Hypothalamus (tissue), 51 donors: Measurements from ENCODE around the gene CALR3.
A peak's percentile ranks its signal among the peaks of the same experiment; 100 is the strongest.
"Not testable (repeated sequence)": the region's sequence is repeated elsewhere in the genome, so short reads cannot be mapped to it uniquely, and the experiment has no call there.

Source experiments
- DNase-seq, 51 donors: peaks; one replicate each; lab custom pipeline; 2025; lab: John Stamatoyannopoulos, UW

CALR3 gene, protein sequence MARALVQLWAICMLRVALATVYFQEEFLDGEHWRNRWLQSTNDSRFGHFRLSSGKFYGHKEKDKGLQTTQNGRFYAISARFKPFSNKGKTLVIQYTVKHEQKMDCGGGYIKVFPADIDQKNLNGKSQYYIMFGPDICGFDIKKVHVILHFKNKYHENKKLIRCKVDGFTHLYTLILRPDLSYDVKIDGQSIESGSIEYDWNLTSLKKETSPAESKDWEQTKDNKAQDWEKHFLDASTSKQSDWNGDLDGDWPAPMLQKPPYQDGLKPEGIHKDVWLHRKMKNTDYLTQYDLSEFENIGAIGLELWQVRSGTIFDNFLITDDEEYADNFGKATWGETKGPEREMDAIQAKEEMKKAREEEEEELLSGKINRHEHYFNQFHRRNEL

DNA sequence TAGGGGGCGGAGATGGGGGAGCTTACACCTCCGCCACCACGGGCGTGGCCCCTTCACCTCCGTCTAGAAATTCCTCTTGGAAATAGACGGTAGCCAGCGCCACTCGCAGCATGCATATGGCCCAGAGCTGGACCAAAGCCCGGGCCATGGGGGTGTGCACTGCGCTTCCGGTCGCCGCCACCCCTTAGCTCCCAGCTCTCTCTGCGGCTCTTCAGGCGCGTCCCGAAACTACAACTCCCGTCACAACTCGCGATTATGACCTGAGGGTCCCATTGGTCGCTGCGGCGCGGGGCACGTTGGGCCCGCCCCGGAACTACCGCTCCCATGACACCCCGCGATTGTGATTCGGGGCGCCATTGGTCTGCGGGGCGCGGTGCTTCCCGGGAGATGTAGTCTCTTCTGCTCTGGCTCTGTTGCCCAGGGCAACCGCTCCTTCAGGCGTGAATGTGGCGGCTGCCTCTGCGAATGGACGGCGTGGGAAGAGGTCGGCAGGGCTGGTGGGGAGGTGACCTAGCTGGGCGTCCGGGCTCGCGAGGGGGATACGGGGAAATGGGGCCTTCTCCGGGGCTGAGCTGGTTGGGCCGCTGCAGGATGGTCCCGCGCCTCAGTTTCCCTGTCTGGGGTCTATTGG, at the start of gene CALR3, which contains the start of gene C19orf44:
TSS of gene CALR3 (minus strand) at position 186 of the 631 bp plus-strand sequence. CDS start at position 148, 38 bp downstream.
TSS of gene C19orf44 (plus strand) at position 413 of the 631 bp plus-strand sequence. CDS start 4,399 bp downstream, outside the sequence.
- DNase-seq: peak; percentile 84 to 99 (median 97)

DNA sequence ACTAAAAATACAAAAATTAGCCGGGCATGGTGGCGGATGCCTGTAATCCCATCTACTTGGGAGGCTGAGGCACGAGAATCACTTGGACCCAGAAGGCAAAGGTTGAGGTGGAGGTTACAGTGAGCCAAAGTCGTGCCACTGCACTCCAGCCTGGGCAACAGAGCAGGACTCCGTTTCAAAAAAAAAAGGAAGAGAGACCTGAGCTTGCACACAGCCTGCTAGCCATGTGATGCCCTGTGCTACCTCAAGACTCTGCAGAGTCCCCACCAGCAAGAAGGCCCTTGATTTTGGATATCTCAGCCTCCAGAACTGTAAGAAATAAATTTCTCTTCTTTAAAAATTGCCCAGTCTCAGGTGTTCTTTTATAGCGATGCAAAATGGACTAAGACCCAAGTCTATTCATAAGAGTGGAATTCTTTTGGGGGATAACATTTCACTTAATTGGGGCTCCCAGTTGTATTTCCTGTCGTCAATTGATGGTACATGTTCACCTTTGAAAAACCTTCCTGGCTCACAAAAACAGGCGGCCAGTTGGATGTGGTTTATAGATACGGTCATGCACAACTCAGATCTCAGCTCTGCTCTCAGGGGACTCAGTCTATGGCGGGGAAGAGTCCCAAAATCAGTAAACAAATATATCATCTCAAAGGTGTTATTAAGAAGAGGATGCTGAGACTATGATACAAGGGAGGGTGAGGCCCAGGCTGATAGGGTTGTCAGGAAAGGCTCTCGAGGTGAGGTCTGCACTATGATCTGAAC, 48.7 kb upstream of the CALR3 start:
- no peak for DNase-seq

DNA sequence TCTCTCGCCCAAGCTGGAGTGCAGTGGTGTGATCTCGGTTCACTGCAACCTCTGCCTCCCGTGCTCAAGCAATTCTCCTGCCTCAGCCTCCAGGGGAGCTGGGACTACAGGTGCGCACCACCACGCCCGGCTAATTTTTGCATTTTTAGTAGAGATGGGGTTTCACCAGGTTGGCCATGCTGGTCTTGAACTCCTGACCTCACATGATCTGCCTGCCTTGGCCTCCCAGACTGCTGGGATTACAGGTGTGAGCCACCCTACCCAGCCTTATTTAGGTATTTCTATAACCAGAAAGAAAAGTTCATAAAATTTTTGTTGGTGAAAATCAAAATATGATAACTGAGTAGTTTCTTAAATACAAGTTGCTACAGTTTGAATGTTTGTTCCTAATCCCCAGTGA, 47.8 kb upstream of the CALR3 start:
- DNase-seq: not testable (repeated sequence)

DNA sequence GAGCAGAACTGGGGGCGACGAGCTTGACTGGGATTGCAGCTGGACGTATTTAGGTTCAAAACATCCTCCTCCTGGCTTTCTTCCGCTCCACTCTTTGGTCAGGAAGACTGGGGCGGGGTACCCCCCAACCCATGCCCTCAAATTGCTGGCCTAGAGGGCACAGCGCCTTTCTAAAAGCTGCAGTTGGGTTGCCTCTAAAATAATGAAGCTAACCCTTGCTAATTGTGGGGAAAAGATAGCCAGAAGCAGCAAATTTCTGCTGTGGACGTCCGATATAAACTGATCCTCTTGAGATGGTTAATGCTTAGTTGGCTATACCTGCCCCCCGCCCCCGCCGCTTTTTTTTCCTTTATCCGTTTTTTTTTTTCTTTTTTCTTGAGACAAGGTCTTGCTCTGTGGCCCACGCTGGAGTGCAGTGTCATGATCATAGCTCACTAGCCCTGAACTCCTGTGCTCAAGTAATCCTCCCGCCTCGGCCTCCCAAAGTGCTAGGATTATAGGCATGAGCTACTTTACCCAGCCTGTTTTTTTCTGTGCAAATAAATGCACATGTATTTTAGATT, 47.0 kb upstream of the CALR3 start:
- no peak for DNase-seq

DNA sequence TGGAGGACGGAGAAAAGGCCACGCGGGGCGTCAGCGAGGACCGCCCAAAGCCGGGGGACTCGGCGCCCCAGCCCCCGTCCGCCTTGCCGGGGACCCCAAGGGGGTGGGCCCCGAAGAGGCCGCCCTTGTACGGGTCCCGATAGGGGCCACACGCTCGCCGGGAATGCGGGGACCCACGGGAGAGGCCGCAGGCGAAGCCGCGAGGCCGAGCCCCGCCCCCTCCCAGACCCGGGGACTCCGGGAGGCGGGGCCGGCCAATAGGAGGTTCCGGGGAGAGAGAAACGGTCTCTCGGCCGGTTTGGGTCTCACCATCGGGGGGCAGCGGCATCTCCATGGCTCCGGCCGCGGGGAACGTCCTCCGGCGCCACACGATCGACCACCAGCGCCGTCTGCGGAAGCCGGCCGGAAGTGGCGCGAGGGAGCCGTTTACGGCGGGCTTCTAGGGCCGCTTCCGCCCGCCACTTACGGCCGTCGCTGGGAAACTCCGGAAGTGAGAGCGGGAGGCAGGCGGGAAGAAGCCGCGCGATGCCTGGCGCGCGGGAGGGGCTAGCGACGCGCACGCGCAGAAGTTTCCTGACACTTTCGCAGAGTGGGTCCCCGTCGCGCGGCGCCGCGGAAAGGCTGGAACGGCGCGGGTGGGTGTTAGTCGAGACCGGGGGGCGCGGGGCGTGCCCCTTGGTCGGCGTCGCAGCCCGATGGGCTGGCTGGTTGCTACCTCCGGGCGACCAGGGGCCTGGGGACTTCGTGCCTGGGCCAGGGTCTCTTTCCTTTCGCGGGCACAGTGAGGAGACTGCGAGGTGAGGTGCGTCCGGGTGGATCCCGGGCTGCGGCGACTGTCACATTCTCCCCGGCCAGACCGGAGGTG, 46.3 kb upstream of the CALR3 start, which contains the start of gene CHERP:
TSS of gene CHERP (minus strand) at position 393 of the 865 bp plus-strand sequence. CDS start at position 334, 59 bp downstream.
- peak; percentile 55 to 96 (median 87) for DNase-seq

DNA sequence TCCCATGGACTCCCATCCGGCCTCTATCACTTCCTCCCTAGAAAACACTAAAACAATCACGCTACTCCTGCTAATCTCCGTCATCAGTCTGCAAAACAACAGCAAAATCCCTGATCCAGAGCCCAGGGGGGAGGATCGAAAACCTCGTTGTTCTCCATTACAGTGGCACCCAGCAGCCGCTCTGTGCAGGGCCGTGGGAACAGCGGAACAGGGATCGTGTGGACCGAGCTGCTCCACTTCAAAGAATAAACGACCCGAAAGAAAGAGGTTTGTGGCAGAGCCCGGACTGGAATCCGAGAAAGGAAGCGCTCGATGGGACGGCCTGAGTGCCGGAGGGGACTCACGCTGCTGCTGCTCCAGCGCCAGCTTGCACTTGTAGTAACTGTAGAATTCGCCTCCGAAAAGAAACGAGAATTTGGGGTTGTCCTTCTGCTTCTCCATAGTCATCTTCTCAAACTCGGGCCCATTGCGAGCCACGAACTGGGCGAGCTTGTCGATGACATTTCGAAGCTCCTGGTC, 45.6 kb upstream of the CALR3 start:
- no peak for DNase-seq

DNA sequence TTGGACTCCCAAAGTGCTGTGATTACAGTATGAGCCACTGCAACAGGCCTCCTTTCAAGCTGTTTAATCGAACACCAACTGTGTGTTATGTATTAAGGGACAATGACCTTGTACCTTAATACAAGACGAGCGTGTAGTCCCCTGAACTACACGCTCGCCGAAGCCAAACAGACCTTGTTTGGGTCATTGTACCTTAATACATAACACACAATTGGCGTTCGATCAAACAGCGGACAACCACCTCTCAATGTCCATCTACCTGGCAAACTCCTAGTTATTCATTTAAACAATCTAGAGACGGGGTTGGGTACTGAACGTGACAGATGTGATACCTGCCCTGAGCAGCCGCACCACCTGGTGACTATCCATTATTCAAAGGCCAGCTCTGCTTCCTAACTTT, 45.0 kb upstream of the CALR3 start:
- DNase-seq: no peak

DNA sequence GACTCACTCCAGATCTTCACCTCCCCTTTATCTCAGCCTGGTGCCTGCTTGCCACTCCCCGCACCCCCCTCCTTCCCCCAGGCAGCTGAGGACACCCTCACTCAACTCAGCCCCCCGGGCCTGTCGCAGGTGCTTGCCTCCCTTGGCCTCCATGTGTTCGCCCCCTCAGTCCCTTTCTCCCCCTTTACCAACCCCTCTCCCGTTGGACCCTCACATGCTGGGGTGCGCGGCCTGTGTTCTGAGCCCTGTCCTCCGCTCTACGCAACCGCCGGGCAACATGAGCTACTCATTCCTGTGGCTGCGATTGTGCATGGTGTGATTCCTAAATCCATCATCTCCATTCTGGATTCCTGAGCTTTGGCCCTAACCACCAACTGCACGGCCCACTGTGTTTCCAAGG, 41.1 kb upstream of the CALR3 start:
- DNase-seq: no peak

DNA sequence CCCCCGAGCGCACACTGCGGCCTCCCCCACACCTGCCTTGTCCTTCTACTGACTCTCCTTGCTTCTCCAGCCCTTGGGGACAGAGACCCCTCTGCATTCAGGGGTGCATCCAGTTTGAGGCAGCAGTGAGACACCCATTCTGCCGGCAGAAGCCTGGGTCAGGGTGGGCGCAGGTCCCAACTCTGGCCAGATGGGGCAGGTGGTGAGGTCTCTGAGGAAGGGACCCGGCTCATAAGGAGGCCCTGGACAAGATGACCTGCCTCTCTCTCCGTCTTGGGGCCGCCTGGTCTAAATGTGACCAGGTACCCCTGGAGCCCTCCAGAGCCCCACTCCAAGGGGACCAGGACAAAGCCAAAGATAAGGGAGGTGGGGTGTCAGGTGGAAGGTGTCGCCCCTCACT, 40.2 kb upstream of the CALR3 start:
- no peak for DNase-seq

DNA sequence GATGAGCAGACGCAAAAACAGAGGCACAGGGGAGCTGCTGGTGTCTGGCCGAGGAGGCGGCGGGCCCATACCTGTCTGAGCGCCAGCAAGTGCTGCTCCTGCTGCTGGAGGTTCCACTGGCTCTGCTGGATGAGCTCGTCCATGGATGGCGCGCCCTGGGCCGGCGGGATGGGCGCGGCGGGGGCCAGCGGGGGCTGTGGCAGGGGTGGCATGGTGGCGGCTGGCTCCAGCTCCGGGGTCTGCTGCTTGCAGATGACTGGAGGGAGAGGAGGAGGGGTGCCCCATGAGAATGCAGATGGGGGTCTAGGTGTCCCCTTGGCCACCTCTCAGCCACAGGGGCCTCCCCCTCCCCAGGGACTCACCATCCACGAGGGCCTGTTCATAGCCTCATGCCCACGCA, 39.4 kb upstream of the CALR3 start:
- DNase-seq: no peak

DNA sequence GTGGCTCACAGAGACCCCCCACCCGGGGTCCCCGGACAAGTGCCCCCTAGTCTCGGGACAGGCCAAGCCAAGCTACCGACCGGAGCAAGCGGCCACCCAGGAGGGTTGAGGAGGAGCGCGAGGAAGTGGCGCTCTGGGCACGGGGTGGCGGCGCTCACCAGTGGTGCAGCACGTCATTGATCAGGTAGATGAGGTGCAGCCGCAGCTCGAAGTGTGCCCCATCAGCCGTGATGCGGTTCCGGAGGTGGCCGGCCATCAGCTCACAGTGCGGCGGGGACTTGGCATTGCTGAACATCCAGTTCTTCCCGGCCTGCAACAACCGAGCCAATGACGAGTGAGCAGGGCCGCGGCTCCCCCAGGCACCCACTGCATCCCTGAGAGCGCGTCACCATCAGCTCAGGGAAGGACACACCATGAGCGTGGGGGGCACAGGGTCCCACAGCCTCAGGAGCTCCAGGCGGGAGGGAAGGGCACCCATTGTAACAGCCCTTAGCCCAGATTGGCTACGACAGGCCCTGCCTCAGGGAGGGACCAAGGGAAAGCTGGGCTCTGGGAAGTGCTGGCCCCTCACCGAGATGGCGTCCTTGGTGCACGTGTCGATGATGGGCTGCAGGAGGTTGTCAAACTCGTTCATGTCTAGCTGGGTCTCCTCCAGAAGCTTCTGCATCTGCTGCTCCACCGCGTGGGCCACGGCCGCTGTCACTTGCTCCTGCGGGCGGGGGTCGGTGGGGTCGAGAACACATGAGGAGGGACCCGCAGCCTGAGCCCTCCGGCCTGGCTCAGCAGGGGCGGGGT, 36.7 kb upstream of the CALR3 start:
- DNase-seq: no peak

DNA sequence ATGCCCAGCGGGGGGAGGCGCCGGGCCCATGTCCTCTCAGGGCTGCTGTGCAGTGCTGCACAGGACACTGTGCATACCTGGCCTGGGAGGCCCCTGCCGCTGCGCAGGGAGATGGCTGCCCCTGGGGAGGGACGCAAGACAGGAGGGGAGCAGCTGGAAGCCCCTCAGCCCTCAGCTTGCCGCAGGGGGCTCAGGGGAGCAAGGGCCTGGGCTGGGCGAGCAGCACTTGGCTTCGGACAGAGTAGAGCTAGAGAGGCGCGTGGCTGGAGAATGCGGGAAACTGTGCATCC, 35.4 kb upstream of the CALR3 start:
- DNase-seq: no peak

DNA sequence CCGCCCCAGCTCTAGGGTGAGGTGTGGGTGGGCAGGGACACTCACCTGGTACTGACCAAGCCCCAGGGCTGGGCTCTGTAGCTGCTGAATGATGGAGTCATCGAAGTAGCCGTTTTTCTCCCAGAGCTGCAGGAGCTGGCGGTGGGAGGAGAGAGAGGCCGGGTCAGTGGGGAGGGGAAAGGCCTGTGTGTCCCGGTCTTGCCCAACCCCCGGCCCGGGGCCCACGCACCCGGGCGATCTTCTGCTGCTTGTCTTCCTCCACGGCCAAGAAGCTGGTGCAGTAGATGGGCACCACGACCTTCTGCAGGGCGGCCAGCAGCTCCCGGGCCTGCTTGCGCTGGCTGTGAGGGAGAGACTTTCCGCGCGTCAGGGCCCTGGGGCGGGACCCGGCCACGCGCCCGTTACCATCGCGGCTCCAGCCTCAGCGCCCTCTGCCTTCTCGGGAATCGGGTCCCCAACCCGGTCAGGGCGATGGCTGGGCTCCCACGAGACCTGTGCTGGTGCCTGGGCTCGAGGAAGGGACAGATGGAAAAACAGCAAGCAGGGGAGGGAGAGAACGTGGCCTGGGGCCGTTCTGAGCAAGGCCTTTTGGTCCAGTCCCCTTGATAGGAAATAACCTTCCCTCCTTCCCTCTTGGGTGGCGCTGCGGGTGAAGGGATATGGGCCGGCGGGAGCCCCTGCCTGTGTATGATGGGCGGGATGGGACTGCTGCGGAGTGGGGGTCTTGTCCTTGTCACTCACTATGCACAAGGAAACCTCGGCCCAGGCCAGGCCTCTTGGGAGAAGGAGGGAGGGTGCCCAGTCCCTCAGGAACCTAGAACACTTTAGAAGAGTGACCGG, 34.8 kb upstream of the CALR3 start:
- DNase-seq: no peak

DNA sequence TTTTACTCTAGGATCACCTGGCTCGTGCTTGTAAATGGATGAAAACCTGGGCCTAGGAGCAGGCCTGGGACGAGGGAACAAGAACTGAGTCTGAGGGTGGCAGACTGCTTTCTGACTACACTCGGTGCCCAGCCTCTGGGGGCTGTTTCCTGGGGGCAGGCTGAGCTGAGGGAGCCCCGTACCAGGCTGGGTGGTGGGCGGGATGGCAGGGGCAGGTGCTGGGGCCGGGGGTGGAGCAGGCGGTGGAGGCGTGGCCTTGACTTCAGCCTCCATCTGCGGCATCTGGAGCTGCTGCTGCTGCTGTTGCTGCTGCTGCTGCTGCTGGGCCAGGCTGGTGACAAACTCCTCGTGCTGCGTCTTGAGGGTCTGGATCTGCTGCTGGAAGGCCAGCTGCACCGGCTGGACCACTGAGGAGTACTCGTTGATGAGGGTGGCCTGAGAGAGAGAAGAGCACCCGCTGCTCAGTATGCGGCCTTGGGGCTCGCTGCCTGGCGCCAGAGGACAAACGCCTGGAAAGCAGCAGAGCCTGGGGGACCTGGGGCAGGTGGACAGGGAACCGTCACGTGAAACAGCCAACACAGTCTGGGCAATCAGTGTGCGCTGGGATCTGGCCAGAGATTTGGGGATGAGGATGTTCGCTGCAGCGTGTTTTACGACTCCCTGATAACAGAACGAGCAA, 33.6 kb upstream of the CALR3 start:
- DNase-seq: no peak

DNA sequence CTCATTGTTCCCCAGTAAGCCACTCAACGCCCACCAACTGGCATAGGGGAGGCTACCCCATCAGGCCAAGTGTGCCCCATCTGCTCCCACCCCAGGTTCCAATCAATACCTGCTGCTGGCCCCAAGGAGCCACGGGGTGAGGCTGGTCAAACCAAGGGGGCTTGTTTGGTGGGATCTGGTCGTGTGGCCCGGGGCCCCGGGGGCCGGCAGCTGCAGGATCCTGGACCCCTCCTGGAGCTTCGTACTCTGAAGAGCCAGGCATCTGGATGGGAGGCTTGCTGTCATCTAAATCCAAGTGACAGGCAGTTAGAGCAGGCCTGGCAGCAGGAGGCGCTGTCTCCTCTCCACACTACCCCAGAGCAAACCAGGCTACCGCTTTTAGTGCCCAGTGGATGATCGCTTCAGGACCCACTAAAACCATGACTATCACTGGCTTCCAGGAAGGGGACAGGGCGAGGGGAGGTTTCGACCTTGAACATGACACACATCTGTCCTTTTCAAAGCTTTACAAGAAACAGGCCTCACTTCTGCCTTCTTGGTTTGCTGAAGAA, 32.1 kb upstream of the CALR3 start:
- DNase-seq: no peak

DNA sequence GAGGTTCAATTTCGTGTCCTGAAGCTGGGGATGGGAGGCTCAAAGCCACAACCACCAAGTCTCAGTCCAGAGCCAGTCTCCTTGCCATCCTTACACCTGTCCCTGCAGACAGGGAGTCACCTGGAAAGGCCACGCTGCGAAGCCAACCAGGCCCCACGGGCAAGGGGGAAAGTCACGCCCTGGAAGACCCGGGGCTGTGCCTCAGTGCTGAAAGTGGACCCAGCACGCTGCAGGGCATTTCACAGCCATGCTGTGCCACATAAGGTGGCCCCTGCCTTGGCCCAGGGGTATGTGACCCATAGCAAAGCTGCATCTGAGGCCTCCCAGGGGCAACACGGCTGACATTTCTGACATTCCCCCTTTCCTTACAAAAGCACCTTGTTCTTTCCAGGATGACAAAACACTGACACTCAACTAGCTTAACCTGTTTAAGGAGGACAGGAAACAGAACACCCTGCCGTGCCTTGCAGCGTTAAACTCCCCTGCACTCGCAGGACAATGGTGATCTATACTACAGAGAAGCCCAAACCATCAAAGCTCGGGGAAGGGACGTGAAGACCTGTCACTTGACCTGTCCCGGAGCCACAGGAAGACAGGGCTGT, 31.5 kb upstream of the CALR3 start:
- no peak for DNase-seq
